Astrocyte (in vitro differentiated cells and primary cell): ENCODE data around the gene DUSP14. TPM values are rescaled to one million over a fixed set of nuclear protein-coding genes. Genes with fewer than 3 reads are reported as not detected.
A peak's percentile ranks its signal among the peaks of the same experiment; 100 is the strongest.

ENCODE experiments used
- DNase-seq: peaks from one replicate; pipeline ENCODE4 v3.0.0-alpha.2; 2010; ENCODE audit warnings: low read depth
- FAIRE-seq: peaks from 2 replicates; lab custom pipeline; 2011; peaks lifted over from hg19 to GRCh38; lab: Jason Lieb, UNC
- H2AFZ ChIP-seq: 2 replicates; pipeline ENCODE4 v1.6.0; 2012; ENCODE audit warnings: low read depth, low read length, inconsistent platforms
- H3K27ac ChIP-seq: 2 replicates; pipeline ENCODE4 v1.5.1; 2011; ENCODE audit warnings: low read depth, low read length, inconsistent platforms
- H3K27me3 ChIP-seq: 2 replicates; pipeline ENCODE4 v1.6.0; 2011; ENCODE audit warnings: low read length, inconsistent platforms; ENCODE audit not compliant: insufficient read depth
- H3K36me3 ChIP-seq: 2 replicates; pipeline ENCODE4 v1.5.1; 2011; ENCODE audit warnings: low read length, inconsistent platforms; ENCODE audit not compliant: insufficient read depth
- H3K4me1 ChIP-seq: 2 replicates; pipeline ENCODE4 v1.5.1; 2011; ENCODE audit warnings: low read length, inconsistent platforms; ENCODE audit not compliant: insufficient read depth
- H3K4me2 ChIP-seq: 2 replicates; pipeline ENCODE4 v1.6.0; 2012; ENCODE audit warnings: low read length, inconsistent platforms
- H3K4me3 ChIP-seq: 2 replicates; pipeline ENCODE4 v1.5.1; 2011; ENCODE audit warnings: low read depth, mild to moderate bottlenecking, low read length, inconsistent platforms; ENCODE audit not compliant: insufficient read depth
- H3K79me2 ChIP-seq: 2 replicates; pipeline ENCODE4 v1.6.0; 2012; ENCODE audit warnings: mild to moderate bottlenecking, low read length, inconsistent platforms; ENCODE audit not compliant: insufficient read depth
- H3K9ac ChIP-seq: 2 replicates; pipeline ENCODE4 v1.6.0; 2012; ENCODE audit warnings: mild to moderate bottlenecking, low read length, inconsistent platforms
- H3K9me3 ChIP-seq: 2 replicates; pipeline ENCODE4 v1.5.1; 2012; ENCODE audit warnings: low read depth, mild to moderate bottlenecking, low read length, inconsistent platforms; ENCODE audit not compliant: insufficient read depth
- H4K20me1 ChIP-seq: 2 replicates; pipeline ENCODE4 v1.6.0; 2012; ENCODE audit warnings: low read length, inconsistent platforms; ENCODE audit not compliant: insufficient read depth
- H3K27ac Mint-ChIP-seq: one replicate; pipeline ENCODE4 v1.8.0; 2021; ENCODE audit warnings: mild to moderate bottlenecking, mixed read lengths; ENCODE audit not compliant: unreplicated experiment
- H3K27me3 Mint-ChIP-seq: one replicate; pipeline ENCODE4 v1.8.0; 2021; ENCODE audit warnings: low read depth, mixed read lengths; ENCODE audit not compliant: unreplicated experiment
- H3K36me3 Mint-ChIP-seq: one replicate; pipeline ENCODE4 v1.8.0; 2021; ENCODE audit warnings: low read depth, mixed read lengths; ENCODE audit not compliant: unreplicated experiment
- H3K4me1 Mint-ChIP-seq: one replicate; pipeline ENCODE4 v1.8.0; 2021; ENCODE audit warnings: low read depth, mixed read lengths; ENCODE audit not compliant: unreplicated experiment
- H3K4me3 Mint-ChIP-seq: one replicate; pipeline ENCODE4 v1.8.0; 2021; ENCODE audit warnings: mild to moderate bottlenecking, moderate library complexity, mixed read lengths; ENCODE audit not compliant: unreplicated experiment
- H3K9me3 Mint-ChIP-seq: one replicate; pipeline ENCODE4 v1.8.0; 2021; ENCODE audit warnings: mild to moderate bottlenecking, mixed read lengths; ENCODE audit not compliant: unreplicated experiment
- CTCF ChIP-seq: IDR thresholded peaks from 2 replicates; pipeline ENCODE4 v1.5.1; 2011; ENCODE audit warnings: low read depth, mild to moderate bottlenecking, inconsistent platforms, low read length, moderate library complexity; ENCODE audit not compliant: insufficient read depth
- EZH2 ChIP-seq: IDR thresholded peaks from 2 replicates; pipeline ENCODE4 v1.6.1; 2012; ENCODE audit warnings: mild to moderate bottlenecking, low read length, inconsistent platforms; ENCODE audit not compliant: insufficient read depth
- total RNA-seq: library from RNA; stranded (reverse); gene quantifications from 2 replicates; pipeline ENCODE4 v1.2.1, GENCODE V29; 2021

DUSP14 gene
- total RNA-seq, 1 donor from 2014 or later: 69.1 TPM

DNA sequence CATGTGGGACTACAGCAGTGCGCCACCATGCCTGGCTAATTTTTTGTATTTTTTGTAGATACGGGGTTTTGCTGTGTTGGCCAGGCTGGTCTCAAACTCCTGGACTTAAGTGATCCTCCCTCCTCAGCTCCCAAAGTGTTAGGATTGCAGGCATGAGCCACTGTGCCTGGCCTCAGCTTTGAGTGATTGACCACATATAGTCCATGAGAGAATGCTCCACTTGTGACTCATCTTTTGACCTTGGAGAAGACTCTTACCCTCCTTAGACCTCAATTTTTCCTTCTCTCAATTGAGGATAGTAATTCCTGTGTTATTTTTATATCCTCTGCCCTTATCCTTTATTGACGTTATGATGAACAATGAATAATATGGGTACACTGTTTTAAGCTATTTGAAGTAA is 30.9 kb upstream of the DUSP14 start:
- Mint-ChIP-seq H3K4me1 (peaks cover 13% of the 10 kb centered on the region), H3K9me3 (no peaks in the 10 kb centered on the region), H3K4me3 (no peak overlapping the region), H3K27ac (no peak overlapping the region), H3K36me3 (peaks cover 5% of the 10 kb centered on the region), H3K27me3 (no peaks in the 10 kb centered on the region)
- Histone ChIP-seq H3K79me2 (no peaks in the 10 kb centered on the region), H2AFZ (no peak overlapping the region), H3K4me2 (peak overlapping the region; percentile 9), H4K20me1 (no peaks in the 10 kb centered on the region), H3K27ac (no peak overlapping the region), H3K9me3 (no peaks in the 10 kb centered on the region), H3K9ac (no peak overlapping the region), H3K27me3 (no peaks in the 10 kb centered on the region), H3K4me3 (no peak overlapping the region), H3K4me1 (peaks cover 7% of the 10 kb centered on the region), H3K36me3 (peaks cover under 1% of the 10 kb centered on the region)
- FAIRE-seq (no peak), DNase-seq (peak; percentile 73)
- TF ChIP-seq EZH2 (no peak), CTCF (no peak)

GRCh38 chr17:37461668-37462067 is 28.0 kb upstream of the DUSP14 start:
- no peak overlapping the region for H3K4me3 ChIP-seq
- no peak overlapping the region for H3K27ac ChIP-seq
- H3K9me3 ChIP-seq: no peaks in the 10 kb centered on the region
- Mint-ChIP-seq H3K27me3 (no peaks in the 10 kb centered on the region), H3K4me3 (no peak overlapping the region), H3K27ac (no peak overlapping the region), H3K9me3 (no peaks in the 10 kb centered on the region), H3K4me1 (peaks cover 7% of the 10 kb centered on the region), H3K36me3 (peaks cover 13% of the 10 kb centered on the region)
- H3K79me2 ChIP-seq: no peaks in the 10 kb centered on the region
- no peak overlapping the region for H3K9ac ChIP-seq
- no peaks in the 10 kb centered on the region for H3K27me3 ChIP-seq
- H3K4me2 ChIP-seq: no peak overlapping the region
- peaks cover 4% of the 10 kb centered on the region for H3K36me3 ChIP-seq
- peaks cover 7% of the 10 kb centered on the region for H3K4me1 ChIP-seq
- FAIRE-seq: no peak
- H4K20me1 ChIP-seq: no peaks in the 10 kb centered on the region
- TF ChIP-seq EZH2 (no peak), CTCF (no peak)
- H2AFZ ChIP-seq: no peak overlapping the region
- DNase-seq: no peak

DNA sequence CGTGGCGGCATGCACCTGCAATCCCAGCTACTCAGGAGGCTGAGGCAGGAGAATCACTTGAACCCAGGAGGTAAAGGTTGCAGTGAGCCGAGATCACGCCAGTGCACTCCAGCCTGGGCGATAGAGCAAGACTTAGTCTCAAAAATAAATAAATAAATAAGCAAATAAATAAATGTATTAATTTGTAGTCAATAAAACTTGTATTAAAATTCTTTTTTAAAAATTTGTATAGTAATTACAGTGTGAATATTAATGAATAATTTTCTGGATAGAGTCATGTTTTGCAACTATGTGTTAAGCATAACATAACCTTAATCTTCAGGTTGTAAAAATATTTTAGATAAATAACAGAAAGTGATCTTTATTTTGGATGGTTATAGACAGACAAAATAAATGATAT is 27.2 kb upstream of the DUSP14 start:
- H3K4me1 Mint-ChIP-seq: peaks cover 7% of the 10 kb centered on the region
- no peaks in the 10 kb centered on the region for H4K20me1 ChIP-seq
- no peak overlapping the region for H3K27ac ChIP-seq
- H3K4me3 ChIP-seq: no peak overlapping the region
- FAIRE-seq: no peak
- TF ChIP-seq CTCF (no peak), EZH2 (no peak)
- H3K4me1 ChIP-seq: peaks cover 7% of the 10 kb centered on the region
- no peak overlapping the region for H3K9ac ChIP-seq
- H3K36me3 ChIP-seq: peaks cover 9% of the 10 kb centered on the region
- H3K27me3 ChIP-seq: no peaks in the 10 kb centered on the region
- no peak for DNase-seq
- no peaks in the 10 kb centered on the region for H3K27me3 Mint-ChIP-seq
- no peak overlapping the region for H2AFZ ChIP-seq
- H3K9me3 Mint-ChIP-seq: no peaks in the 10 kb centered on the region
- no peak overlapping the region for H3K4me3 Mint-ChIP-seq
- no peaks in the 10 kb centered on the region for H3K79me2 ChIP-seq
- H3K4me2 ChIP-seq: no peak overlapping the region
- peaks cover 16% of the 10 kb centered on the region for H3K36me3 Mint-ChIP-seq
- H3K27ac Mint-ChIP-seq: no peak overlapping the region
- H3K9me3 ChIP-seq: no peaks in the 10 kb centered on the region
